ENCODE measurements around the gene ST6GALNAC3. TPM values are rescaled to one million over a fixed set of nuclear protein-coding genes. Genes with fewer than 3 reads are reported as not detected.

The ST6GALNAC3 gene
- total RNA-seq (2022), result 0.37 and 0.82 TPM in 2 replicates
- percentile 27 among the genes with signal in this experiment for Bru-seq, nascent RNA
- percentile 25 among the genes with signal in this experiment for BruChase-seq, experiment 1, labeled RNA remaining after a 6-hour chase
- percentile 30 among the genes with signal in this experiment for BruChase-seq, experiment 2, labeled RNA remaining after a 2-hour chase
- long read RNA-seq, result 0 reads

DNA sequence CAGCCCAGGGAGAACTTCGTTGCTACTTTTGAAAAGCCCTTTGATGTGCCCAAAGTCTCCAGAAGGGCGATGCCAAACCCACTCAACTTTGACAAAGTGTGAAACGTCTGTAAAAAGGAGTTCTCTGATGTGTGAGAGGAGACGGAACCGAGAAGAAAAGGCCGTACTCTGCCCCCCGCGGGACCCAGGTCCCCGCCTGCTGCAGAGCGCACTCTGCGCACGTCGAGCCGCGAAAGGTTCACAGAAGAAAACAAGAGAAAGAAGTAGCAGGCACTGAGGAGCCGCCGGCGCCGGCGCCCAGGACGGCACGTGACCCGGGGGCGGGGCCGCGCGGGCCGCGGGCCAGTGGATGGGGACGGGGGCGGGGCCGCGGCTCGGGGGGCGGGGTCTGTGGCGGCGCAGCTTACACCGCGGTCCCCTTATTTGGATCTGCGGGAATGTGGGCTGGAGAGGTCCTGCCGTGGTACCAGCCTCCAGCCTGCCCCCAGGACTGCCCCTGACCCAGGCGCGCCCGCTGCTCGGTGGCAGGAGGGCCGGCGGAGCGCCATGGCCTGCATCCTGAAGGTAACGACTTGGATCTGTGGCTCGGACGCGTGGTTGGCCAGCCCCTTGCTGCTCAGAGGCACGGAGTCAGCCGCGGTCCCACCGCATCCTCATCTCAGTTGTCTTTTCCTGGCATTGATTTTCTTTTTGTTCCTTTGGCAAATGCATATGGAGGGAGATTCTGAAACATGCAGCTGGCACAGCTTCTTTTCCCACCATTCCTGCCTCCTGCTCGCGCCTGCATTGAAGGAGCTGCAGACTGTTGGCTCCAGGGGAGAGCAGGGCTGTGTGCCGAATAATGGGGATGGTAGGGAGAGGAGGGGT is at the start of gene ST6GALNAC3:
Gene ST6GALNAC3, plus strand, starts transcription at position 426 of the 867 bp plus-strand sequence.
- TF ChIP-seq, protein P1, sequence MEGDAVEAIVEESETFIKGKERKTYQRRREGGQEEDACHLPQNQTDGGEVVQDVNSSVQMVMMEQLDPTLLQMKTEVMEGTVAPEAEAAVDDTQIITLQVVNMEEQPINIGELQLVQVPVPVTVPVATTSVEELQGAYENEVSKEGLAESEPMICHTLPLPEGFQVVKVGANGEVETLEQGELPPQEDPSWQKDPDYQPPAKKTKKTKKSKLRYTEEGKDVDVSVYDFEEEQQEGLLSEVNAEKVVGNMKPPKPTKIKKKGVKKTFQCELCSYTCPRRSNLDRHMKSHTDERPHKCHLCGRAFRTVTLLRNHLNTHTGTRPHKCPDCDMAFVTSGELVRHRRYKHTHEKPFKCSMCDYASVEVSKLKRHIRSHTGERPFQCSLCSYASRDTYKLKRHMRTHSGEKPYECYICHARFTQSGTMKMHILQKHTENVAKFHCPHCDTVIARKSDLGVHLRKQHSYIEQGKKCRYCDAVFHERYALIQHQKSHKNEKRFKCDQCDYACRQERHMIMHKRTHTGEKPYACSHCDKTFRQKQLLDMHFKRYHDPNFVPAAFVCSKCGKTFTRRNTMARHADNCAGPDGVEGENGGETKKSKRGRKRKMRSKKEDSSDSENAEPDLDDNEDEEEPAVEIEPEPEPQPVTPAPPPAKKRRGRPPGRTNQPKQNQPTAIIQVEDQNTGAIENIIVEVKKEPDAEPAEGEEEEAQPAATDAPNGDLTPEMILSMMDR (IDR thresholded peaks at IDR 0.05; ENCODE audit: unreplicated experiment), result no peak
- no TSS peak for BruUV-seq (replicated peaks)
- ChIA-PET POLR2A (interaction anchor here (0.7 kb wide), 1 partner anchor 1815 kb away, joined by 3 read pairs; no protein-coding TSS in a partner anchor), CTCF (no interaction called here)
- Mint-ChIP-seq H3K27me3 (ENCODE audit: insufficient read depth, unreplicated experiment) (no peaks in the 10 kb centered on the region), H3K9me3 (ENCODE audit: unreplicated experiment) (no peaks in the 10 kb centered on the region), H3K36me3 (ENCODE audit: insufficient read depth, unreplicated experiment) (no peaks in the 10 kb centered on the region), H3K27ac (ENCODE audit: low read depth, unreplicated experiment) (no peak within 1 kb of the TSS), H3K4me1 (ENCODE audit: insufficient read depth, unreplicated experiment) (peaks cover 9% of the 10 kb centered on the region), H3K4me3 (ENCODE audit: unreplicated experiment) (peak within 1 kb of the TSS; percentile 76)
- intact Hi-C loops (cut with micrococcal nuclease), result no loop called here
- DNase-seq (ENCODE audit: unreplicated experiment), result peak; percentile 33

DNA sequence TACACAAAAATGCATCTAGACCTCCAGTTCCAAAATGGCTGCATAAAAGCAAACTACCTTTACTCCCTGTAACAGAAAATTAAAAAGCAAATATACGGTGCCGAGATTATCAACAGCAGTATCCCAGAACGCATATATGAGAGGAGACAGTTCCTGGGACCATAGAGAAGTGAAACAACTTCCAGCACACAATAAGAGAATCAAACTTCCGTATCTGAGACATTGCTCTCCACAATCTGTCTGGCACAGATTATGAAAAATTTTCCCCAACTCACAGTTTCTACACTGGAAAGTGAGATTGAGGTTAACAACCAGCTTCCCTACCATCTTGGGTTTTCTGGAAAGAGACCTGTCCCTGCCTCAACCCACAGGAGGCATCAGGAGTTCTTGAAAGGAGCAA is 47.2 kb upstream of the ST6GALNAC3 start:
- intact Hi-C loops (cut with micrococcal nuclease), result no loop called here
- TF ChIP-seq, protein P1 (IDR thresholded peaks at IDR 0.05; ENCODE audit: unreplicated experiment), result no peak
- Mint-ChIP-seq H3K4me1 (ENCODE audit: insufficient read depth, unreplicated experiment) (peaks cover 8% of the 10 kb centered on the region), H3K9me3 (ENCODE audit: unreplicated experiment) (no peaks in the 10 kb centered on the region), H3K27me3 (ENCODE audit: insufficient read depth, unreplicated experiment) (peaks cover 10% of the 10 kb centered on the region), H3K36me3 (ENCODE audit: insufficient read depth, unreplicated experiment) (no peaks in the 10 kb centered on the region), H3K4me3 (ENCODE audit: unreplicated experiment) (no peak overlapping the region), H3K27ac (ENCODE audit: low read depth, unreplicated experiment) (no peak overlapping the region)
- ChIA-PET CTCF (no interaction called here), POLR2A (no interaction called here)
- no TSS peak for BruUV-seq (replicated peaks)
- DNase-seq (ENCODE audit: unreplicated experiment), result no peak

DNA sequence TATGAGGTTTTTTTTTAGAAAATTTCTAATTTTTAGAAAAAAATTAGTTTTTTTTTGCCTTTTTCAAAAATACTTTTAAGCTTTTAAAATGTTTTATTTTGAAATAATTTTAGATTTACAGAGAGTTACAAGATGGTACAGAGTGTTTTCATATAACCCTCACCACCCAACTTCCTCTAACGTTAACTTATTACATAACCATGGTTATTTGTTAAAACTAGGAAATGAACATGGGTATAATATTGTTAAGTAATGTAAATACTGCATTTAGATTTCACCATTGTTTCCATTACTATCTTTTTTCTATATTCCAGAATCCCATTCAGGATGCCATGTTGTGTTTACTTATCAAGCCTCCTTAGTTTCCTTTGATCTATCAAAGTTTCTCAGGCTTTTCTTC is 45.2 kb upstream of the ST6GALNAC3 start:
- Mint-ChIP-seq H3K36me3 (ENCODE audit: insufficient read depth, unreplicated experiment) (no peaks in the 10 kb centered on the region), H3K4me1 (ENCODE audit: insufficient read depth, unreplicated experiment) (peaks cover 3% of the 10 kb centered on the region), H3K27ac (ENCODE audit: low read depth, unreplicated experiment) (no peak overlapping the region), H3K27me3 (ENCODE audit: insufficient read depth, unreplicated experiment) (peaks cover 10% of the 10 kb centered on the region), H3K9me3 (ENCODE audit: unreplicated experiment) (no peaks in the 10 kb centered on the region), H3K4me3 (ENCODE audit: unreplicated experiment) (no peak overlapping the region)
- CTCF ChIA-PET, result no interaction called here
- intact Hi-C loops (cut with micrococcal nuclease), result no loop called here
- DNase-seq (ENCODE audit: unreplicated experiment), result no peak
- no TSS peak for BruUV-seq (replicated peaks)
- POLR2A ChIA-PET, result no interaction called here
- TF ChIP-seq, protein P1 (IDR thresholded peaks at IDR 0.05; ENCODE audit: unreplicated experiment), result no peak

DNA sequence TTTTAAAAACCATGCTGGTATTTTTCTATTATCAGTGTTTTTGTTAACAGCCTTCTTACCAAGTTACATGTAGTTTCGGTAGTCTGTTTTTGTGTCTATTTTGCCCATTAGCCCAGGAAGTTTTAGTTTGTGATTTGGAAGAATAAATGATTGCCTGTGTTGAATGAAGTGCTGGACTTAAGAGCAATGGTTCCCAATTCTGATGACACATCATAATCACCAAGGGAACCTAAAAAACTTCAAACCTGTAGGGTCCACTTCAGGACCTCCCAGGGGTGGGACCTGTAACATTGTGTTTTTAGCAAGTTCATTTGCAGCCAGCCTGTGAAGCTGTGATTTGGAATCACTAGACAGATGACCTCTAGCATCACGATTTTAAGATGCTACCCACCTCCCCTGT is 43.0 kb upstream of the ST6GALNAC3 start:
- Mint-ChIP-seq H3K27me3 (ENCODE audit: insufficient read depth, unreplicated experiment) (peaks cover 10% of the 10 kb centered on the region), H3K27ac (ENCODE audit: low read depth, unreplicated experiment) (no peak overlapping the region), H3K36me3 (ENCODE audit: insufficient read depth, unreplicated experiment) (peaks cover 5% of the 10 kb centered on the region), H3K4me3 (ENCODE audit: unreplicated experiment) (no peak overlapping the region), H3K4me1 (ENCODE audit: insufficient read depth, unreplicated experiment) (no peaks in the 10 kb centered on the region), H3K9me3 (ENCODE audit: unreplicated experiment) (no peaks in the 10 kb centered on the region)
- BruUV-seq (replicated peaks), result no TSS peak
- POLR2A ChIA-PET, result interaction anchor here (1.1 kb wide), 1 partner anchor 9 kb away, joined by 3 read pairs; no protein-coding TSS in a partner anchor
- DNase-seq (ENCODE audit: unreplicated experiment), result no peak
- intact Hi-C loops (cut with micrococcal nuclease), result no loop called here
- CTCF ChIA-PET, result no interaction called here
- TF ChIP-seq, protein P1 (IDR thresholded peaks at IDR 0.05; ENCODE audit: unreplicated experiment), result no peak

All from MCF 10A (cell line).